Choroid plexus epithelial cell (primary cell): ENCODE data around the gene OSGEP.

ENCODE experiments used
- DNase-seq: peaks from one replicate; pipeline ENCODE4 v3.0.0-alpha.2; 2010; ENCODE audit warnings: low read depth
- H3K4me3 ChIP-seq: 2 replicates; pipeline ENCODE4 v1.5.1; 2011; ENCODE audit warnings: low read depth, mild to moderate bottlenecking, control low read depth, low read length, moderate library complexity
- CTCF ChIP-seq: conservative IDR thresholded peaks from 2 replicates; pipeline ENCODE4 v1.5.1; 2011; ENCODE audit warnings: low read depth, mild to moderate bottlenecking, control low read depth, inconsistent platforms, low read length, moderate library complexity

OSGEP gene

GRCh38 chr14:20440882-20441281, 13.7 kb downstream of the OSGEP start:
- H3K4me3 ChIP-seq = no peak overlapping the region
- DNase-seq = peak; percentile 48
- TF ChIP-seq CTCF = no peak

DNA sequence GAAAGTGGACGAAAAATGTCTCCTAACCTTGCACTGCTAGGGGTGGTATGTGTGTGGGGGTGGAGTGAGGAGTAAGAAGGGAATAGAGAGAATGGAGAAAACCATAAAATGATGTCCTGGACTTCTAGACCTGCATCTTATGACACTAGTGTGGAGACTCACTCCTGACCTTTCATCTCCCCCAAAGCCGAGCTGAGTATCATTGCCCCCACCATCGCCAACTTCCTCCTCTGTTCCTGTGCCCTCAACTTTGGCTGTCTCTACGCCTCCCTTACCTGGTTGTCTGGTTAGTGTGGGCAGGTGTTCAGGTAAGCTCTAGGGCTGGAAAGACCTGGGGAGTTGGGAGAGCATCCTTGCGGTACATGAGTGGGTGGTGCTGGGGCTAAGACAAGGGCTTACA, 14.1 kb downstream of the OSGEP start:
- no peak for DNase-seq
- TF ChIP-seq CTCF = no peak
- H3K4me3 ChIP-seq = no peak overlapping the region

DNA sequence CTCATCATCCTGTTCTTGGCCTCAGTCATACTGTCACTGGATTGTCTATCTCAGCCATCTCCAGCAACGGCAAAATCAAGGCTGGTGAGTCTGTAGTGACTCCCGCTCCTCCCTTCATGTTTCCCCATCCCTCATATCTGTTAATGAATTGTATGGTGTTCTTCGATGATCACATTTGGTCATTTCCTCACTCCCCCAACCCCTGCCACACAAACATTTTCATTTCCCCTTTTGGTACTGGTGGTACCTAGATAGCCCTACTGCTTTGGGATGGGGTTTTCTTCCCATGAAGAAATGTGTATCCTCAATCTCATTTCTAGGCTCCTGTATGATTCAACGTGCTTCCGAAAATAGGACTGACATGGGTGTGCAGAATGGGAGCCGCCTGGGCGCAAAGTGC, 15.9 kb downstream of the OSGEP start:
- no peak overlapping the region for H3K4me3 ChIP-seq
- no peak for DNase-seq
- no peak for TF ChIP-seq CTCF

- H3K4me3 ChIP-seq = no peak overlapping the region
- DNase-seq = peak; percentile 85
- no peak for TF ChIP-seq CTCF
Measured at GRCh38 chr14:20436363-20436755, 18.3 kb downstream of the OSGEP start.

- peak within 1 kb of the TSS; percentile 50 for H3K4me3 ChIP-seq
- no peak for DNase-seq
- TF ChIP-seq CTCF = no peak
Measured at GRCh38 chr14:20435582-20436362, 18.8 kb downstream of the OSGEP start, which contains the start of gene KLHL33. Gene KLHL33 (minus strand): TSS chr14:20436166. CDS start chr14:20435811, 355 bp downstream.

DNA sequence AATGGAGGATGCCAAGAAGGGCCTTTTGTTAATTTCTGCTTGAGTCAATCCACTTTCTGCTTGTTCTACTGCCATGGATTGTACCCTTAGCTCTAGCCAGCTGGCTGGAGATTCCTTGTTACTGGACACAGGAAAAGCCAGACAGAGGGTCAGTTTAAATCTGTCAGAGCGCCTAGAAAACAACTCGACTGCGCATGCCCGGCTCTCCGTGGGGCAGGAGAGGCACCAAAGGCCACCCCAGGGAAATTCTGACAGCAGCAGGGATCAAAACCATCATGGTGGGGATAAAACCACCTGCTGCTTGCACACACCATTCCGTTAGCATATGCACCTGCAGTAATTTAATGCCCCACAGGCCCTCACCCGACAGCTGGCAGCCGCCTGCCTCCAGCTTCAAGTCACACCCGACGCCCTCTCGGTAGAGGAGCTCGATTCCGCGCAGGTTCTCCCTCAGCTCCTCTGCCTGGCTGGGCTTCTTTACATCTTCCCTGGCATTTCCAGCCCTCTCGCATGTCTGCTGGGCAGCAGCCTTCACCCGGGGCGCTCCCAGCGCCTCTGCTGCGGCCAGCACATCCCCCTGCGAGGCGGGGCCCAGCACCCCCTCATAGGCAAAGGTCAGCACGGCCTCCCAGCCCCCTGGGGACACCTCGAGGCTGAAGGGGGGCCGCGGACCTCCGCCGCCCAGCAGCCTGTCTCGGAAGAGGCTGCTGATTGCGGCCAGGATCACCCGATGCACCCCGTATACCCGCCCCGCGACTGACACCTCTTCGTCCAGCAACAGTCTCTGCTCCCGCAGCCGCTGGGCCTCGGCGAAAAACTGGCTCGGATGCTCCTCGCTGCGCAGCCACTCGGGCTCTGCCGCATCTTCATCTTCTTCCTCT, 19.7 kb downstream of the OSGEP start:
- DNase-seq = peak; percentile 28
- peak overlapping the region; percentile 50 for H3K4me3 ChIP-seq
- TF ChIP-seq CTCF = no peak
